Gastroesophageal sphincter (tissue), 4 donors: ENCODE measurements around the gene SPDYC. TPM values are rescaled to one million over a fixed set of nuclear protein-coding genes. Genes with fewer than 3 reads are reported as not detected.

ENCODE experiments used
- ATAC-seq: fragments of 150-250 bp; one replicate; pipeline ENCODE4 v1.9.1; 2016; ENCODE audit warnings: mild to moderate bottlenecking, moderate library complexity
- H3K27ac ChIP-seq, 4 donors: fragments of 200-600 bp; sonication (generic) in 3 of 4; 1 replicate in 3 of 4; 2 replicates in 1 of 4; pipeline ENCODE4 v1.5.1; 2016 to 2019
- H3K27me3 ChIP-seq: fragments of 200-600 bp; sonication (generic); one replicate; pipeline ENCODE4 v1.5.1; 2019
- H3K36me3 ChIP-seq, 2 donors: fragments of 200-600 bp; sonication (generic); one replicate each; pipeline ENCODE4 v1.5.1; 2019; ENCODE audit warnings: control low read depth in 1 of 2
- H3K4me1 ChIP-seq, 3 donors: fragments of 200-600 bp; sonication (generic); 1 replicate in 2 of 3; 2 replicates in 1 of 3; pipeline ENCODE4 v1.5.1; 2016 to 2019; ENCODE audit warnings: control low read depth in 2 of 3
- H3K4me3 ChIP-seq, 2 donors: fragments of 200-600 bp; sonication (generic); one replicate each; pipeline ENCODE4 v1.5.1; 2019; ENCODE audit warnings: mild to moderate bottlenecking in 1 of 2, moderate library complexity in 1 of 2
- H3K9me3 ChIP-seq, 3 donors: fragments of 200-600 bp; sonication (generic); one replicate each; pipeline ENCODE4 v1.5.1; 2017 to 2019; ENCODE audit warnings: control low read depth in 2 of 3
- CTCF ChIP-seq, 4 experiments: fragments of 200-600 bp in 2 of 4; fragments of 450-650 bp in 2 of 4; sonication (generic) in 1 of 4; IDR thresholded peaks; one replicate each; pipeline ENCODE4 v1.5.1; 2017 to 2019; ENCODE audit warnings: antibody characterized with exemption in 4 of 4, mild to moderate bottlenecking in 2 of 4, moderate library complexity in 2 of 4
- EP300 ChIP-seq: sonication (generic); formaldehyde crosslinking; IDR thresholded peaks from one replicate; pipeline ENCODE4 v1.6.1; 2017; ENCODE audit warnings: antibody characterized with exemption, mild to moderate bottlenecking
- POLR2A ChIP-seq, 2 donors: fragments of 450-650 bp; IDR thresholded peaks; one replicate each; pipeline ENCODE4 v1.6.1; 2017; ENCODE audit warnings: antibody characterized with exemption in 2 of 2, mild to moderate bottlenecking in 2 of 2, moderate library complexity in 1 of 2
- POLR2AphosphoS5 ChIP-seq: sonication (generic); formaldehyde crosslinking; IDR thresholded peaks from one replicate; pipeline ENCODE4 v1.6.1; 2017; ENCODE audit warnings: antibody characterized with exemption
- WGBS, 2 donors: methylation state at CpG; one replicate each; pipeline ENCODE4 v1.1.5; 2018; ENCODE audit warnings: low coverage in 1 of 2; 5-methylcytosine and 5-hydroxymethylcytosine counted together
- total RNA-seq, 4 donors: library from RNA; depleted of rRNA; stranded (reverse); fragments of >200 nt; gene quantifications; one replicate each; pipeline ENCODE4 v1.1.0, GENCODE V29; 2016

SPDYC gene
- total RNA-seq, 4 donors from 2014 or later: not detected

GRCh38 chr11:65214212-65214845 is 44.3 kb downstream of the SPDYC start:
- H3K27me3 ChIP-seq: no peaks in the 10 kb centered on the region
- H3K36me3 ChIP-seq: peaks cover 0 to 30% of the 10 kb centered on the region in 2 donors
- no peaks in the 10 kb centered on the region for H3K9me3 ChIP-seq
- no peak overlapping the region for H3K4me3 ChIP-seq
- H3K4me1 ChIP-seq: no peaks in the 10 kb centered on the region
- 79% methylated on average over 2 to 3 of the region's 16 CpGs for WGBS, 2 donors
- ATAC-seq: no peak
- no peak for TF ChIP-seq POLR2AphosphoS5
- TF ChIP-seq EP300: no peak
- no peak for TF ChIP-seq POLR2A (IDR thresholded peaks at IDR 0.05)
- no peak for TF ChIP-seq CTCF (IDR thresholded peaks at IDR 0.05)
- H3K27ac ChIP-seq: no peak overlapping the region

- no peak for TF ChIP-seq EP300
- no peak for TF ChIP-seq POLR2A (IDR thresholded peaks at IDR 0.05)
- TF ChIP-seq POLR2AphosphoS5: no peak
- no peak for TF ChIP-seq CTCF (IDR thresholded peaks at IDR 0.05)
These were observed 45.5 kb downstream of the SPDYC start for GRCh38 chr11:65215441-65216076.

GRCh38 chr11:65216830-65217229 is 46.8 kb downstream of the SPDYC start:
- no peak for ATAC-seq
- Histone ChIP-seq H3K4me1 (no peaks in the 10 kb centered on the region), H3K27ac (no peak overlapping the region), H3K4me3 (no peak overlapping the region), H3K27me3 (no peaks in the 10 kb centered on the region), H3K9me3 (no peaks in the 10 kb centered on the region), H3K36me3 (peaks cover 0 to 5% of the 10 kb centered on the region in 2 donors)
- WGBS, 2 donors: 82% methylated on average over 5 of the region's 6 CpGs; no CpG with 5 or more reads in 1 of the 2 donors
- TF ChIP-seq EP300 (no peak), POLR2A (IDR thresholded peaks at IDR 0.05) (no peak), POLR2AphosphoS5 (no peak), CTCF (IDR thresholded peaks at IDR 0.05) (no peak)

More at GRCh38 chr11:65215441-65216076, 45.5 kb downstream of the SPDYC start:
- 92 to 97% methylated on average over 19 to 24 of the region's 24 CpGs for WGBS, 2 donors
- no peaks in the 10 kb centered on the region for H3K27me3 ChIP-seq
- no peak overlapping the region for H3K4me3 ChIP-seq
- H3K9me3 ChIP-seq: no peaks in the 10 kb centered on the region
- ATAC-seq: no peak
- H3K27ac ChIP-seq: no peak overlapping the region
- peaks cover 0 to 18% of the 10 kb centered on the region in 2 donors for H3K36me3 ChIP-seq
- no peaks in the 10 kb centered on the region for H3K4me1 ChIP-seq

GRCh38 chr11:65217441-65218423 is 47.7 kb downstream of the SPDYC start:
- no peaks in the 10 kb centered on the region for H3K27me3 ChIP-seq
- 87% methylated on average over 8 of the region's 19 CpGs; no CpG with 5 or more reads in 1 of the 2 donors for WGBS, 2 donors
- TF ChIP-seq POLR2AphosphoS5 (no peak), POLR2A (IDR thresholded peaks at IDR 0.05) (no peak), EP300 (no peak), CTCF (IDR thresholded peaks at IDR 0.05) (no peak)
- no peaks in the 10 kb centered on the region for H3K36me3 ChIP-seq
- no peak overlapping the region for H3K27ac ChIP-seq
- no peaks in the 10 kb centered on the region for H3K9me3 ChIP-seq
- no peak overlapping the region for H3K4me3 ChIP-seq
- H3K4me1 ChIP-seq: no peaks in the 10 kb centered on the region
- no peak for ATAC-seq
